ENCODE measurements around the gene EXOC4.

GRCh38 chr7:134058521-134058920, 805.6 kb downstream of the EXOC4 start:
- TF ChIP-seq CTCF (IDR thresholded peaks at IDR 0.05) = no peak
- no peak for TF ChIP-seq POLR2AphosphoS5 (IDR thresholded peaks at IDR 0.05)
- no peak for TF ChIP-seq POLR2A (IDR thresholded peaks at IDR 0.05)
